Astrocyte (in vitro differentiated cells and primary cell): ENCODE results near the gene FGD4. TPM values are rescaled to one million over a fixed set of nuclear protein-coding genes. Genes with fewer than 3 reads are reported as not detected.

Experiments
- DNase-seq: peaks from one replicate; pipeline ENCODE4 v3.0.0-alpha.2; 2010; ENCODE audit warnings: low read depth
- FAIRE-seq: peaks from 2 replicates; lab custom pipeline; 2011; peaks lifted over from hg19 to GRCh38; lab: Jason Lieb, UNC
- H2AFZ ChIP-seq: 2 replicates; pipeline ENCODE4 v1.6.0; 2012; ENCODE audit warnings: low read depth, low read length, inconsistent platforms
- H3K27ac ChIP-seq: 2 replicates; pipeline ENCODE4 v1.5.1; 2011; ENCODE audit warnings: low read depth, low read length, inconsistent platforms
- H3K27me3 ChIP-seq: 2 replicates; pipeline ENCODE4 v1.6.0; 2011; ENCODE audit warnings: low read length, inconsistent platforms; ENCODE audit not compliant: insufficient read depth
- H3K36me3 ChIP-seq: 2 replicates; pipeline ENCODE4 v1.5.1; 2011; ENCODE audit warnings: low read length, inconsistent platforms; ENCODE audit not compliant: insufficient read depth
- H3K4me1 ChIP-seq: 2 replicates; pipeline ENCODE4 v1.5.1; 2011; ENCODE audit warnings: low read length, inconsistent platforms; ENCODE audit not compliant: insufficient read depth
- H3K4me2 ChIP-seq: 2 replicates; pipeline ENCODE4 v1.6.0; 2012; ENCODE audit warnings: low read length, inconsistent platforms
- H3K4me3 ChIP-seq: 2 replicates; pipeline ENCODE4 v1.5.1; 2011; ENCODE audit warnings: low read depth, mild to moderate bottlenecking, low read length, inconsistent platforms; ENCODE audit not compliant: insufficient read depth
- H3K79me2 ChIP-seq: 2 replicates; pipeline ENCODE4 v1.6.0; 2012; ENCODE audit warnings: mild to moderate bottlenecking, low read length, inconsistent platforms; ENCODE audit not compliant: insufficient read depth
- H3K9ac ChIP-seq: 2 replicates; pipeline ENCODE4 v1.6.0; 2012; ENCODE audit warnings: mild to moderate bottlenecking, low read length, inconsistent platforms
- H3K9me3 ChIP-seq: 2 replicates; pipeline ENCODE4 v1.5.1; 2012; ENCODE audit warnings: low read depth, mild to moderate bottlenecking, low read length, inconsistent platforms; ENCODE audit not compliant: insufficient read depth
- H4K20me1 ChIP-seq: 2 replicates; pipeline ENCODE4 v1.6.0; 2012; ENCODE audit warnings: low read length, inconsistent platforms; ENCODE audit not compliant: insufficient read depth
- H3K27ac Mint-ChIP-seq: one replicate; pipeline ENCODE4 v1.8.0; 2021; ENCODE audit warnings: mild to moderate bottlenecking, mixed read lengths; ENCODE audit not compliant: unreplicated experiment
- H3K27me3 Mint-ChIP-seq: one replicate; pipeline ENCODE4 v1.8.0; 2021; ENCODE audit warnings: low read depth, mixed read lengths; ENCODE audit not compliant: unreplicated experiment
- H3K36me3 Mint-ChIP-seq: one replicate; pipeline ENCODE4 v1.8.0; 2021; ENCODE audit warnings: low read depth, mixed read lengths; ENCODE audit not compliant: unreplicated experiment
- H3K4me1 Mint-ChIP-seq: one replicate; pipeline ENCODE4 v1.8.0; 2021; ENCODE audit warnings: low read depth, mixed read lengths; ENCODE audit not compliant: unreplicated experiment
- H3K4me3 Mint-ChIP-seq: one replicate; pipeline ENCODE4 v1.8.0; 2021; ENCODE audit warnings: mild to moderate bottlenecking, moderate library complexity, mixed read lengths; ENCODE audit not compliant: unreplicated experiment
- H3K9me3 Mint-ChIP-seq: one replicate; pipeline ENCODE4 v1.8.0; 2021; ENCODE audit warnings: mild to moderate bottlenecking, mixed read lengths; ENCODE audit not compliant: unreplicated experiment
- EZH2 ChIP-seq: IDR thresholded peaks from 2 replicates; pipeline ENCODE4 v1.6.1; 2012; ENCODE audit warnings: mild to moderate bottlenecking, low read length, inconsistent platforms; ENCODE audit not compliant: insufficient read depth
- total RNA-seq: library from RNA; stranded (reverse); gene quantifications from 2 replicates; pipeline ENCODE4 v1.2.1, GENCODE V29; 2021
- TF ChIP-seq, protein P1 (sequence below): IDR thresholded peaks from 2 replicates; pipeline ENCODE4 v1.5.1; 2011; ENCODE audit warnings: low read depth, mild to moderate bottlenecking, inconsistent platforms, low read length, moderate library complexity; ENCODE audit not compliant: insufficient read depth

Gene FGD4
- total RNA-seq, 1 donor from 2014 or later = 18.7 TPM

DNA sequence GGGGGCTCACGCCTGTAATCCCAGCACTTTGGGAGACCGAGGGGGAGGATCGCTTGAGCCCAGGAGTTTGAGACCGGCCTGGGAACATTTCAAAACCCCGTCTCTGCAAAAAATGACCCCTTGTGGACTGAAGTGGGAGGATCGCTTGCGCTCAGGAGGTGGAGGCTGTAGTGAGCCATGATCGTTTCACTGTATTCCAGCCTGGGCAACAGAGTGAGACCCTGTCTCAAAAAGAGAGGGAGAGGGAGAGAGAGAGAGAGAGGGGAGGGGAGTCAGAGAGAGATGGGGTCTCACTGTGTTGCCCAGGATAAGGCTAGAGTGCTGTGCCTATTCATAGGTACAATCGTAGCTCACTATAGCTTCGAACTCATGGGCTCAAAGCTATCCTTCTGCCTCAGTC lies 2.8 kb downstream of the FGD4 start:
- H3K4me1 Mint-ChIP-seq = peaks cover 4% of the 10 kb centered on the region
- H3K79me2 ChIP-seq = no peaks in the 10 kb centered on the region

DNA sequence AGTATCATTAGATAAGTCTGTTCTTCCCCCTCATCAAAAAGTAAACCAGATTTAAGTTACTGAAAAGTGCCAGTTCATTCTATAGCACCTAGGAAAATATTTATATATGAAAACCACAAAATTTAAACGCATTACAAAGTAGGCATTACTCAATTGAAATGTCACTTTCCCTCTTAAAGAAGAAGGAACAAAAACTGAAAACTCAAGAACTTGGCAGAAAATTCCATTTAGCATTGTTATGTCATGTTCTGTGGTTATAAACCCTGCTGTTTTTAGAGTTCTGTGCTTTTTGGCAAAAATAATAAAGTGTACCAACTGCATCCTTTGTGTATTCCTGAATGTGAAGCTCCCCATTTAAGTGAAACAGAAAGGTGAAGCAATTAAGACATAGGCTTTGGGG lies 3.6 kb downstream of the FGD4 start:
- H3K9ac ChIP-seq = no peak overlapping the region
- H3K4me1 Mint-ChIP-seq = peaks cover 4% of the 10 kb centered on the region
- peaks cover 11% of the 10 kb centered on the region for H3K27me3 ChIP-seq
- H4K20me1 ChIP-seq = no peaks in the 10 kb centered on the region
- H3K27ac ChIP-seq = no peak overlapping the region
- H3K79me2 ChIP-seq = no peaks in the 10 kb centered on the region
- H3K4me1 ChIP-seq = peaks cover 4% of the 10 kb centered on the region
- TF ChIP-seq, protein P1, sequence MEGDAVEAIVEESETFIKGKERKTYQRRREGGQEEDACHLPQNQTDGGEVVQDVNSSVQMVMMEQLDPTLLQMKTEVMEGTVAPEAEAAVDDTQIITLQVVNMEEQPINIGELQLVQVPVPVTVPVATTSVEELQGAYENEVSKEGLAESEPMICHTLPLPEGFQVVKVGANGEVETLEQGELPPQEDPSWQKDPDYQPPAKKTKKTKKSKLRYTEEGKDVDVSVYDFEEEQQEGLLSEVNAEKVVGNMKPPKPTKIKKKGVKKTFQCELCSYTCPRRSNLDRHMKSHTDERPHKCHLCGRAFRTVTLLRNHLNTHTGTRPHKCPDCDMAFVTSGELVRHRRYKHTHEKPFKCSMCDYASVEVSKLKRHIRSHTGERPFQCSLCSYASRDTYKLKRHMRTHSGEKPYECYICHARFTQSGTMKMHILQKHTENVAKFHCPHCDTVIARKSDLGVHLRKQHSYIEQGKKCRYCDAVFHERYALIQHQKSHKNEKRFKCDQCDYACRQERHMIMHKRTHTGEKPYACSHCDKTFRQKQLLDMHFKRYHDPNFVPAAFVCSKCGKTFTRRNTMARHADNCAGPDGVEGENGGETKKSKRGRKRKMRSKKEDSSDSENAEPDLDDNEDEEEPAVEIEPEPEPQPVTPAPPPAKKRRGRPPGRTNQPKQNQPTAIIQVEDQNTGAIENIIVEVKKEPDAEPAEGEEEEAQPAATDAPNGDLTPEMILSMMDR = no peak
- TF ChIP-seq EZH2 = no peak
- peaks cover 3% of the 10 kb centered on the region for H3K36me3 Mint-ChIP-seq
- no peak overlapping the region for H3K4me3 Mint-ChIP-seq
- H3K27ac Mint-ChIP-seq = no peak overlapping the region
- no peak for FAIRE-seq
- no peak overlapping the region for H3K4me2 ChIP-seq
- H3K4me3 ChIP-seq = no peak overlapping the region
- H3K36me3 ChIP-seq = no peaks in the 10 kb centered on the region
- no peaks in the 10 kb centered on the region for H3K27me3 Mint-ChIP-seq
- no peaks in the 10 kb centered on the region for H3K9me3 Mint-ChIP-seq
- no peaks in the 10 kb centered on the region for H3K9me3 ChIP-seq
- no peak for DNase-seq
- H2AFZ ChIP-seq = no peak overlapping the region

More for the DNA sequence above, 2.8 kb downstream of the FGD4 start:
- Histone ChIP-seq H4K20me1 (no peaks in the 10 kb centered on the region), H3K27ac (no peak overlapping the region), H3K4me1 (peaks cover 4% of the 10 kb centered on the region), H3K9ac (no peak overlapping the region), H3K36me3 (no peaks in the 10 kb centered on the region), H3K4me3 (no peak overlapping the region), H3K4me2 (no peak overlapping the region), H3K27me3 (peaks cover 9% of the 10 kb centered on the region), H2AFZ (no peak overlapping the region), H3K9me3 (no peaks in the 10 kb centered on the region)
- no peak overlapping the region for H3K4me3 Mint-ChIP-seq
- H3K36me3 Mint-ChIP-seq = peaks cover 3% of the 10 kb centered on the region
- no peak overlapping the region for H3K27ac Mint-ChIP-seq
- TF ChIP-seq, protein P1 = no peak
- no peak for TF ChIP-seq EZH2
- no peak for DNase-seq
- peaks cover 2% of the 10 kb centered on the region for H3K27me3 Mint-ChIP-seq
- no peaks in the 10 kb centered on the region for H3K9me3 Mint-ChIP-seq
- no peak for FAIRE-seq

DNA sequence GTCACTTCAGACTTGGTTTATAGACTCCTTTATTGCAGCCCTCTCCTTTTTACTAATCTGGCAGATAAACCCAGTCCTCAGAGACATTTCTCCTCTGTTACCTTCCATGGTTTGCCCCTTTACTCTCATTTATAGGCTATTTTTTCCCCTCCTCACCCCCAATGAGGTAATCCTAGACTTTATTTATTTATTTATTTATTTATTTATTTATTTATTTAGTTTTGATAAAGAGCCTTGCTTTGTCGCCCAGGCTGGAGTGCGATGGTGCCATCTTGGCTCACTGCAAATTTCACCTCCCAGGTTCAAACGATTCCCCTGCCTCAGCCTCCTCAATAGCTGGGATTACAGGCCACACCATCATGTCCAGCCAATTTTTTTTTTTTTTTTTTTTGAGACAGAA lies 8.4 kb downstream of the FGD4 start:
- Histone ChIP-seq H3K4me2 (no peak overlapping the region), H3K4me1 (no peaks in the 10 kb centered on the region), H3K9ac (no peak overlapping the region), H3K9me3 (no peaks in the 10 kb centered on the region), H3K4me3 (no peak overlapping the region), H3K27ac (no peak overlapping the region), H3K36me3 (no peaks in the 10 kb centered on the region), H2AFZ (no peak overlapping the region), H4K20me1 (no peaks in the 10 kb centered on the region), H3K27me3 (peaks cover 2% of the 10 kb centered on the region), H3K79me2 (no peaks in the 10 kb centered on the region)
- TF ChIP-seq, protein P1 = no peak
- no peak for TF ChIP-seq EZH2
- Mint-ChIP-seq H3K27me3 (no peaks in the 10 kb centered on the region), H3K36me3 (no peaks in the 10 kb centered on the region), H3K27ac (no peak overlapping the region), H3K4me3 (no peak overlapping the region), H3K9me3 (no peaks in the 10 kb centered on the region), H3K4me1 (no peaks in the 10 kb centered on the region)
- no peak for DNase-seq
- no peak for FAIRE-seq
